K562 (cell line): ENCODE results near the gene PALLD. TPM values are rescaled to one million over a fixed set of nuclear protein-coding genes. Genes with fewer than 3 reads are reported as not detected.
"Not testable (repeated sequence)": the region's sequence is repeated elsewhere in the genome, so short reads cannot be mapped to it uniquely, and the experiment has no call there.

Experiments
- ATAC-seq: fragments of 200-7000 bp; cut with Tn5 transposase; 3 replicates; pipeline ENCODE4 v1.9.1; 2020; ENCODE audit warnings: moderate library complexity
- BruUV-seq: library from RNA; stranded (reverse); fragments of 400-500 nt; replicated peaks from 2 replicates; lab custom pipeline; 2021; lab: Mats Ljungman, UMichigan
- CTCF ChIA-PET: fragments of 300-600 bp; formaldehyde crosslinking; extraction: SDS; loops from one replicate; lab custom pipeline; 2021; ENCODE audit warnings: low intra/inter-chr PET ratio; lab: Yijun Ruan, JAX
- POLR2A ChIA-PET: fragments of 300-600, 350-650 bp; sonication (Branson Sonifier 250); formaldehyde crosslinking; extraction: SDS; loops from one replicate; lab custom pipeline; 2021; ENCODE audit warnings: antibody characterized with exemption, inconsistent platforms; lab: Yijun Ruan, JAX
- DNase-seq, 4 experiments: peaks; one replicate each; pipeline versions ENCODE4 v3.0.0 to v3.0.0-alpha.2; 2011 to 2018; ENCODE audit warnings: low spot score in 3 of 4, mixed read lengths in 3 of 4; ENCODE audit errors: extremely low read depth in 1 of 4
- FAIRE-seq: peaks from 2 replicates; lab custom pipeline; 2011; peaks lifted over from hg19 to GRCh38; lab: Jason Lieb, UNC
- H2AFZ ChIP-seq: 2 replicates; pipeline ENCODE4 v1.6.0; 2011; ENCODE audit warnings: low read depth, low read length, control low read depth, inconsistent platforms
- H3K27ac ChIP-seq: fragments of 200-600 bp; 3 replicates; pipeline ENCODE4 v1.8.0; 2011; ENCODE audit warnings: low read depth, mild to moderate bottlenecking, control low read depth, inconsistent platforms, low read length, moderate library complexity, mixed read lengths; ENCODE audit errors: extremely low read depth
- H3K27me3 ChIP-seq, 2 experiments: fragments of 300-600 bp in 1 of 2; 2 replicates in 1 of 2; 3 replicates in 1 of 2; pipeline versions ENCODE4 v1.6.0 to v1.8.0; 2011; ENCODE audit warnings: inconsistent platforms in 2 of 2, low read length in 2 of 2, mild to moderate bottlenecking in 1 of 2, mixed read lengths in 1 of 2, moderate library complexity in 1 of 2; ENCODE audit not compliant: control insufficient read depth in 2 of 2, insufficient read depth in 2 of 2
- H3K36me3 ChIP-seq: fragments of 300-600 bp; 3 replicates; pipeline ENCODE4 v1.8.0; 2011; ENCODE audit warnings: mild to moderate bottlenecking, low read length, inconsistent platforms; ENCODE audit not compliant: control insufficient read depth, insufficient read depth
- H3K4me1 ChIP-seq, 2 experiments: fragments of 200-600 bp in 1 of 2; replicated peaks in 1 of 2; 2 replicates in 1 of 2; 3 replicates in 1 of 2; pipeline versions ENCODE4 v1.5.1 to v1.8.0; 2011; ENCODE audit warnings: inconsistent platforms in 2 of 2, low read length in 2 of 2, mild to moderate bottlenecking in 1 of 2, mixed read lengths in 1 of 2, moderate library complexity in 1 of 2; ENCODE audit not compliant: control insufficient read depth in 2 of 2, insufficient read depth in 2 of 2
- H3K4me2 ChIP-seq: 2 replicates; pipeline ENCODE4 v1.6.1; 2011; ENCODE audit warnings: low read length, control low read depth, inconsistent platforms, mixed read lengths; ENCODE audit not compliant: insufficient read depth
- H3K4me3 ChIP-seq: fragments of 200-600 bp; sonication (generic), shearing (Covaris generic); 2 replicates; pipeline ENCODE4 v1.5.1; 2016; ENCODE audit warnings: control low read depth, inconsistent platforms
- H3K79me2 ChIP-seq: fragments of 200-600 bp; 3 replicates; pipeline ENCODE4 v1.8.0; 2011; ENCODE audit warnings: low read length, inconsistent platforms; ENCODE audit not compliant: control insufficient read depth, insufficient read depth
- H3K9ac ChIP-seq, 2 experiments: 2 replicates each; pipeline versions ENCODE4 v1.6.0 to v1.6.1; 2011; ENCODE audit warnings: low read depth in 2 of 2, low read length in 2 of 2, control low read depth in 1 of 2, inconsistent platforms in 1 of 2, mild to moderate bottlenecking in 1 of 2, mixed read lengths in 1 of 2; ENCODE audit not compliant: insufficient read depth in 1 of 2
- H3K9me1 ChIP-seq: one replicate; pipeline ENCODE4 v1.6.0; 2011; ENCODE audit warnings: inconsistent platforms, mild to moderate bottlenecking, low read length, moderate library complexity; ENCODE audit not compliant: control insufficient read depth, insufficient read depth
- H3K9me3 ChIP-seq: replicated peaks from 2 replicates; pipeline ENCODE4 v1.5.1; 2011; ENCODE audit warnings: low read depth, low read length, inconsistent platforms; ENCODE audit not compliant: control insufficient read depth, insufficient read depth
- H4K20me1 ChIP-seq: replicated peaks from 2 replicates; pipeline ENCODE4 v1.6.1; 2011; ENCODE audit warnings: low read length, inconsistent platforms, mixed read lengths; ENCODE audit not compliant: control insufficient read depth, insufficient read depth
- ARHGAP35 ChIP-seq: fragments of 450-650 bp; IDR thresholded peaks from 2 replicates; pipeline ENCODE4 v1.6.1; 2018; ENCODE audit not compliant: partially characterized antibody
- BACH1 ChIP-seq: fragments of 200-800 bp; sonication (Bioruptor generic); IDR thresholded peaks from 2 replicates; pipeline ENCODE4 v1.6.1; 2016; ENCODE audit warnings: missing genetic modification characterization, missing compliant biosample characterization
- MAFG ChIP-seq: fragments of 450-650 bp; conservative IDR thresholded peaks from 2 replicates; pipeline ENCODE4 v1.6.1; 2016; ENCODE audit warnings: missing genetic modification characterization, missing compliant biosample characterization
- PCBP1 ChIP-seq: fragments of 200-400 bp; formaldehyde crosslinking; IDR thresholded peaks from 2 replicates; pipeline ENCODE4 v1.6.1; 2018; ENCODE audit warnings: mild to moderate bottlenecking, low read depth, low read length; ENCODE audit not compliant: poor library complexity, severe bottlenecking
- ZNF146 ChIP-seq: IDR thresholded peaks from one replicate; pipeline ENCODE4 v1.6.1; 2018; ENCODE audit warnings: missing compliant biosample characterization; ENCODE audit not compliant: unreplicated experiment
- ZNF184 ChIP-seq: sonication (generic); formaldehyde crosslinking; IDR thresholded peaks from 2 replicates; pipeline ENCODE4 v1.5.0; 2020; ENCODE audit warnings: missing genetic modification reagents
- ZNF316 ChIP-seq: fragments of 450-650 bp; IDR thresholded peaks from 2 replicates; pipeline ENCODE4 v1.6.1; 2016
- WGBS: fragments of 100-300 bp; shearing (Covaris generic); methylation state at CpG from one replicate; pipeline ENCODE4 v1.1.6; 2016; ENCODE audit warnings: low coverage, mixed read lengths; ENCODE audit not compliant: insufficient coverage; ENCODE audit errors: missing lambda C conversion rate; 5-methylcytosine and 5-hydroxymethylcytosine counted together
- in situ Hi-C: fragments of 300-500 bp; cut with MboI; formaldehyde crosslinking; loops from 4 replicates; pipeline ENCODE4 v1.15.0; 2018; ENCODE audit warnings: inconsistent platforms, mixed read lengths
- intact Hi-C: fragments of 100-400 bp; cut with micrococcal nuclease; formaldehyde crosslinking; loops from 2 replicates; pipeline ENCODE4 v1.14.2; 2022
- polyA plus RNA-seq, 8 experiments: library from polyadenylated mRNA; depleted of rRNA in 4 of 8; stranded (reverse) in 5 of 8; unstranded in 3 of 8; fragments of >200 nt; fragmentation: Nextera tagmentation in 2 of 8; fragmentation: Illumina TruSeq in 1 of 8; extraction: Ambion mirVana in 2 of 8; extraction: Trizol in 1 of 8; gene quantifications; 2 replicates each; pipeline versions ENCODE4 v1.2.1 to v1.2.3, GENCODE V29; 2011 to 2014; ENCODE audit warnings: inconsistent platforms in 1 of 8, missing spikeins in 1 of 8
- total RNA-seq, 7 experiments: library from RNA; depleted of rRNA in 6 of 7; stranded (reverse); fragments of >200 nt in 6 of 7; fragmentation: Illumina TruSeq in 2 of 7; extraction: Trizol in 2 of 7; gene quantifications; 2 replicates each; pipeline versions ENCODE4 v1.2.1 to v1.2.3, GENCODE V29; 2011 to 2021; ENCODE audit warnings: low replicate concordance in 1 of 7
- TF ChIP-seq, protein P1 (sequence below): fragments of 450-650 bp; IDR thresholded peaks from 2 replicates; pipeline ENCODE4 v1.6.1; 2017; ENCODE audit warnings: antibody characterized with exemption, mild to moderate bottlenecking

PALLD gene
- total and polyA plus RNA-seq, 9 of the 15 experiments (the other 6 are each of a cell fraction or from before 2014, with no cell fraction given): 0.01 to 0.35 (median 0.06) TPM; not detected in 3

- H3K4me1 ChIP-seq, H3K79me2 ChIP-seq, ATAC-seq, H3K27ac ChIP-seq, FAIRE-seq, BruUV-seq, H3K4me3 ChIP-seq, H4K20me1 ChIP-seq, H3K9ac ChIP-seq, DNase-seq, H3K27me3 ChIP-seq, CTCF ChIA-PET, POLR2A ChIA-PET, intact Hi-C loops, H2AFZ ChIP-seq, in situ Hi-C loops, H3K4me2 ChIP-seq, H3K36me3 ChIP-seq, H3K9me3 ChIP-seq, H3K9me1 ChIP-seq: not testable (repeated sequence)
- 4% methylated on average over 2 of the region's 2 CpGs for WGBS
- TF ChIP-seq ZNF146 (CRISPR knock-in tag): peak; percentile 87
Measured at GRCh38 chr4:168458256-168458655, 38.6 kb upstream of the PALLD start.

GRCh38 chr4:168461821-168462220 lies 35.0 kb upstream of the PALLD start:
- Histone ChIP-seq H3K9me1 (no peaks in the 10 kb centered on the region), H3K4me3 (no peak overlapping the region), H3K4me2 (no peak overlapping the region), H3K36me3 (no peaks in the 10 kb centered on the region), H3K79me2 (no peaks in the 10 kb centered on the region), H3K27me3 (no peaks in the 10 kb centered on the region), H4K20me1 (no peaks in the 10 kb centered on the region), H2AFZ (no peak overlapping the region), H3K4me1 (no peaks in the 10 kb centered on the region), H3K27ac (no peak overlapping the region), H3K9ac (no peak overlapping the region), H3K9me3 (no peaks in the 10 kb centered on the region)
- BruUV-seq: no TSS peak
- ChIA-PET CTCF (no interaction called here), POLR2A (no interaction called here)
- FAIRE-seq (no peak), DNase-seq (no peak), ATAC-seq (no peak)
- 0% methylated on average over 4 of the region's 4 CpGs for WGBS
- intact Hi-C loops (no loop called here), in situ Hi-C loops (no loop called here)
- TF ChIP-seq BACH1 (tag) (no peak), MAFG (0 out of 2 replicates have a peak, but pooled peaks have one; percentile 41), ZNF184 (CRISPR knock-in tag) (no peak), ZNF316 (peak; percentile 52; the same call in 1 of the 2 replicates), PCBP1 (no peak), ARHGAP35 (no peak)
- TF ChIP-seq, protein P1, sequence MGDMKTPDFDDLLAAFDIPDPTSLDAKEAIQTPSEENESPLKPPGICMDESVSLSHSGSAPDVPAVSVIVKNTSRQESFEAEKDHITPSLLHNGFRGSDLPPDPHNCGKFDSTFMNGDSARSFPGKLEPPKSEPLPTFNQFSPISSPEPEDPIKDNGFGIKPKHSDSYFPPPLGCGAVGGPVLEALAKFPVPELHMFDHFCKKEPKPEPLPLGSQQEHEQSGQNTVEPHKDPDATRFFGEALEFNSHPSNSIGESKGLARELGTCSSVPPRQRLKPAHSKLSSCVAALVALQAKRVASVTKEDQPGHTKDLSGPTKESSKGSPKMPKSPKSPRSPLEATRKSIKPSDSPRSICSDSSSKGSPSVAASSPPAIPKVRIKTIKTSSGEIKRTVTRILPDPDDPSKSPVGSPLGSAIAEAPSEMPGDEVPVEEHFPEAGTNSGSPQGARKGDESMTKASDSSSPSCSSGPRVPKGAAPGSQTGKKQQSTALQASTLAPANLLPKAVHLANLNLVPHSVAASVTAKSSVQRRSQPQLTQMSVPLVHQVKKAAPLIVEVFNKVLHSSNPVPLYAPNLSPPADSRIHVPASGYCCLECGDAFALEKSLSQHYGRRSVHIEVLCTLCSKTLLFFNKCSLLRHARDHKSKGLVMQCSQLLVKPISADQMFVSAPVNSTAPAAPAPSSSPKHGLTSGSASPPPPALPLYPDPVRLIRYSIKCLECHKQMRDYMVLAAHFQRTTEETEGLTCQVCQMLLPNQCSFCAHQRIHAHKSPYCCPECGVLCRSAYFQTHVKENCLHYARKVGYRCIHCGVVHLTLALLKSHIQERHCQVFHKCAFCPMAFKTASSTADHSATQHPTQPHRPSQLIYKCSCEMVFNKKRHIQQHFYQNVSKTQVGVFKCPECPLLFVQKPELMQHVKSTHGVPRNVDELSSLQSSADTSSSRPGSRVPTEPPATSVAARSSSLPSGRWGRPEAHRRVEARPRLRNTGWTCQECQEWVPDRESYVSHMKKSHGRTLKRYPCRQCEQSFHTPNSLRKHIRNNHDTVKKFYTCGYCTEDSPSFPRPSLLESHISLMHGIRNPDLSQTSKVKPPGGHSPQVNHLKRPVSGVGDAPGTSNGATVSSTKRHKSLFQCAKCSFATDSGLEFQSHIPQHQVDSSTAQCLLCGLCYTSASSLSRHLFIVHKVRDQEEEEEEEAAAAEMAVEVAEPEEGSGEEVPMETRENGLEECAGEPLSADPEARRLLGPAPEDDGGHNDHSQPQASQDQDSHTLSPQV: no peak
